ENCODE results near the gene CACNA1G.

The CACNA1G gene

DNA sequence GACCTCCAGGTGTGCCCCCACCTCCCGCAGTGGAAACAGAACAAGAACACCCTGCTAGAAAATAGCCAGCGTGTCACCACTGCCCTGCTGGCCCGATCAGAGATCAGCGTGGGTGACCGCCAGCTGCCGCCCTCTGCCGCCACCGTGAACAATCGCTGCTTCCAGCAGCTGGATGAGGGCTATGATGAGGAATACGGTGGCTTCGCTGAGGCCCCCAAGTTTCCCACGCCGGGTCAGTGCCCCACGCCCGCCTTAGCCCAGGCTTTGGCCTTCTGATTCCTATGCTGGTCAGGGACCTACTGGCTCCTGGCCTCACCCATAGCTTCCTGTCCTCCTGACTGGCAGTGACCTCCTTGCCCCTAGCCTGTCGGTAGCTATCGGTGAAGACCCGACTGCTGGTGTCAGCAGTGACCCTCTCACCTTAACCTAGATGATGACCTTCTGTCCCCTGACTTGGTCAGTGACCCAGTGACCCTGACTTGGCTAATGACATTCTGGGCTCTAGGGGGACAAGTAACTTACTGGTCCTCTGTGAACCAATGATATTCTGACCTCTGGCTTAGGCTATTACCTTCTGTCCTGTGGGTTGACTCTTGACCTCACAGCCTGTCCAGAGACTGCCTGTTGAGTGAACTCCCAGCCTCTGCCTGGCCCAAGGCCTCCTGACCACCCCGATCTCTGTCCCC lies 11.1 kb upstream of the CACNA1G start:
- no peak for DNase-seq

DNA sequence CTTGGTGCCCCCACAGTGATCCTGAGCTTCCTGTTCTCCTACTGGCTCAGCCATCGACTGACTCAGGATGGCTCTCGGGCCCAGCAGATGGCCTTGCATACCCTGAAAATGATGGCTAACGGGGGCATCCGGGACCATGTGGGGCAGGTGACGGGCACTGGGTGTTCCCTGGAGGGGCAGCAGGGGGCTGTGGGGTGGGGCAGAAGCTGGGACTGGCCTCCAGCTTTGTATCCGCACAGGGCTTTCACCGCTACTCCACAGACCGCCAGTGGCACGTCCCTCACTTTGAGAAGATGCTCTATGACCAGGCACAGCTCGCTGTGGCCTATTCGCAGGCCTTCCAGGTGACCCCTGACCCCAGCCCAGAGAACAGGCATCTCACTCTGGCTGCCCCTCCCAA lies 10.5 kb upstream of the CACNA1G start:
- DNase-seq = no peak

- no peak for DNase-seq
Observed at GRCh38 chr17:50550661-50551432, 9.7 kb upstream of the CACNA1G start.

DNA sequence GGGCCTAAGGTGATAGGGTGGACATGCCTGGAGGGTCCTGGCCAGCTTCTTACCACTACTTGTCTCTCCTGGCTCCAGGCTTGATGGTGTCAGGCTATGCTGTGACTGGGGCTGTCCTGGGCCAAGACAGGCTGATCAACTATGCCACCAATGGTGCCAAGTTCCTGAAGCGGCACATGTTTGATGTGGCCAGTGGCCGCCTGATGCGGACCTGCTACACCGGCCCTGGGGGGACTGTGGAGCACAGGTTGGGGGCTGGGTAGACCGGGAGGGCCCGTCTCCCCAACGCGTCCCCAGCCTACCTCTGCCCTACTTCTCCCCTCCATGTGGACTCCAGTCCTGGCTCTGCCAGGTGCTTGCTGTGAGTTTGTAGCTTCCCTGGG lies 9.1 kb upstream of the CACNA1G start:
- no peak for DNase-seq

DNA sequence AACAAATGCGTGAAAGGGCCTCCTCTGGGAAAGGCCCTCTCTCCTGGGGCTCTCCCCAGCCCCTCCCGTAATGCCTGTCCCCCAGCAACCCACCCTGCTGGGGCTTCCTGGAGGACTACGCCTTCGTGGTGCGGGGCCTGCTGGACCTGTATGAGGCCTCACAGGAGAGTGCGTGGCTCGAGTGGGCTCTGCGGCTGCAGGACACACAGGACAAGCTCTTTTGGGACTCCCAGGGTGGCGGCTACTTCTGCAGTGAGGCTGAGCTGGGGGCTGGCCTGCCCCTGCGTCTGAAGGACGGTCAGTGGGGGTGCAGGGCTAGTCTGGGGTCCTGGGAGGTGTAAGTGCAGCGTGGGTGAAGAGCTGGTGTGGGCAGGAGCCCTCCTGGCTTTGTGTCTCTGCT lies 8.6 kb upstream of the CACNA1G start:
- no peak for DNase-seq

GRCh38 chr17:50554201-50554600 lies 6.3 kb upstream of the CACNA1G start:
- no peak for DNase-seq

DNA sequence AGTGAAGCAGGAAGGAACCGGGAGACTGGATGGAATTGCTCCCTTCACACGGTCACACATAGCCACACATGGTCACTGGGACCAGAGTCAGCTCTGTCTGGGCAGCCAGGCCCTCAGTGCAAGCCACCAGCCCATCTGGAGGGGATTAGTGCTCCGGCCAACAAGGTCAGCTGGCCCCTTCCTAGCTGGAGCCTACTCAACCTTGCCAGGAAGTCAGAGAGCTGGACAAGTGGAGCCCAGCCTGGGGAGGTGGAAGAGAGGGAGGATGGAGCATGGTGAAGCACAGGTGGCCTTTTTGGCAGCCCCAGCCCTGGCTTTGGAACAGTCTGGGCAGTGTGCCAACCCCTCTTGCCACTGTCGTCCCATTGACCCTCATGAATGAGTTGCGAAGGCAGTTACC lies 3.7 kb upstream of the CACNA1G start:
- DNase-seq = no peak

DNA sequence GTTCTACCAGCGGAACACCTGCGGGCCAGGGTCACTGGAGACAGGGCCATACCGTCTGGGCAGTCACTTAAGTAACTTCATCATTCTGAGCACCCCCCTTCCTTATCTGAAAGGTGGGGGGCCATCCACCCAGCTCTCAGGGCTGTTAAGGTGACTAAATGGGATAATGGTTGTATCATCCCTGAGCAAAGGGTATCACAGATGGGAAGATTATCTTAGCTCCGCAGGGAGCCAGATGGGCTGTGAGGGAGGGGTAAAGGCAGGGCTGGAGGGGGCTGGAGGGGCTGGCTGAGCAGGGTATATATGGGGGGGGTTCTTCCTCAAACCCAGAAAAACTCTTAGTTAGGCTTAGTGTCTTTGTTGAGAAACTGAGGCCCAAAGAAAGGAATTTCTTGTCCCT lies 2.9 kb upstream of the CACNA1G start:
- no peak for DNase-seq

- no peak for DNase-seq
Observed at GRCh38 chr17:50558091-50558490, 2.4 kb upstream of the CACNA1G start.

DNA sequence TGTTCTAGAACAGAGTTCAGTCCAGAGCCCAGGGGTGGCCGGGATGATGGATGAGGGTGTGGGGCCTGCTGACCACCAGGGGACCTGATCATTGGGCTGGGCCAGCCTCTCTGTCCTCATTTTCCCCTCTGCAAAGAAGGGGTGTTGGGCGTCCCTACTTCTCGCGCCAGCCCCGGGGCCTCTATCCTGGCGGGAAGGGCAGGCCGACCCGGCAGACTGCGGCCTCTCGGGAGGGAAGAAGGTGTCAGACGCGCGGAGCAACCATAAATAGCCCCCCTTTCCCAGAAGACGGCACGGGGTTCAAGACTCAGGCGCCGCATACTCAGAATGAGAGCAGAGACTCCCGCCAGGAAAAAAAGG lies 2.0 kb upstream of the CACNA1G start:
- DNase-seq = no peak

GRCh38 chr17:50558941-50559614 lies 1.4 kb upstream of the CACNA1G start:
- DNase-seq = no peak

DNA sequence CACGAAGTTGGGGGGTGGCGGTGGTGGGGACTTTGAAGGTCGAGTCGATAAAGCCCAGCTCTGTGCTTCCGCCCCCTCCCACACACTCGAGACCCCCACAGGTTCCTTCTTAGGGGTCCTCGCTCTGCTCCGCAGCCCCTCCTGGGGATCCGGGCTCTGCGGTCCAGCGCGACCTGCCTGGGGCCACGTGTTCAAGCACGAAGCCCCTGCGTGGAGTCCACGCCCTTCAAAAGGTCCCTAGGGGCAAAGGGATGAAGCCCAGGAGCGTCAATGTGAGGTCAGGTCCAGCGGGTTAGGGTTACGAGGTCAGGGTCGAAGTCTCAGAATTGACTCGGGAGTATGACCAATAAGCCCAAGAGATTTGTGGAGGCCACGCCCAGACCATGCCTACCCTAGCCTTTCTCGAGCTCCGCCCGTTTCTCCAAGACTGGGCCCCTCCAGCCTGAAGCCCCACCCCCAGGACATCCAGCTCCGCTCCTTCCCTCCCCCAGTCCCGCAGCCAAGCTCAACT lies 786 bp upstream of the CACNA1G start:
- DNase-seq = peak; percentile 65

DNA sequence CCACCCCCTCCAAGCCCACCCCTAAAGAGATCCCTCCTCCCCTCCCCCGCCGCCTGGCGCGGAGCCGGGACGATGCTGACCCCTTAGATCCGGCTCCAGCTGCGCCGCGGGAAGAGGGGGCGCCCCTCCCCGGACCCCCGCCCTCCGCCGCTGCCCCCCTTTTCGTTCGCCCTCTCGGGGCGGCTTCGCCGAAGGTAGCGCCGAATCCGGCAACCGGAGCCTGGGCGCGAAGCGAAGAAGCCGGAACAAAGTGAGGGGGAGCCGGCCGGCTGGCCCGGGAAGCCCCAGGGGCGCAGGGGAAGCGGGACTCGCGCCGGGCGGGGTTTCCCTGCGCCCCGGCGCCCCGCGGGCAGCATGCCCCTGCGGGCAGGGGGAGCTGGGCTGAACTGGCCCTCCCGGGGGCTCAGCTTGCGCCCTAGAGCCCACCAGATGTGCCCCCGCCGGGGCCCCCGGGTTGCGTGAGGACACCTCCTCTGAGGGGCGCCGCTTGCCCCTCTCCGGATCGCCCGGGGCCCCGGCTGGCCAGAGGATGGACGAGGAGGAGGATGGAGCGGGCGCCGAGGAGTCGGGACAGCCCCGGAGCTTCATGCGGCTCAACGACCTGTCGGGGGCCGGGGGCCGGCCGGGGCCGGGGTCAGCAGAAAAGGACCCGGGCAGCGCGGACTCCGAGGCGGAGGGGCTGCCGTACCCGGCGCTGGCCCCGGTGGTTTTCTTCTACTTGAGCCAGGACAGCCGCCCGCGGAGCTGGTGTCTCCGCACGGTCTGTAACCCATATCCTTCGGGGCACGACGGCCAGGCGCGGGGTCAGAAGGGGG lies 623 bp downstream of the CACNA1G start:
- DNase-seq = peak; percentile 61

GRCh38 chr17:50561746-50562141 lies 1.2 kb downstream of the CACNA1G start:
- DNase-seq = no peak

- peak; percentile 62 for DNase-seq
Observed at GRCh38 chr17:50562242-50563091, 2.0 kb downstream of the CACNA1G start.

DNA sequence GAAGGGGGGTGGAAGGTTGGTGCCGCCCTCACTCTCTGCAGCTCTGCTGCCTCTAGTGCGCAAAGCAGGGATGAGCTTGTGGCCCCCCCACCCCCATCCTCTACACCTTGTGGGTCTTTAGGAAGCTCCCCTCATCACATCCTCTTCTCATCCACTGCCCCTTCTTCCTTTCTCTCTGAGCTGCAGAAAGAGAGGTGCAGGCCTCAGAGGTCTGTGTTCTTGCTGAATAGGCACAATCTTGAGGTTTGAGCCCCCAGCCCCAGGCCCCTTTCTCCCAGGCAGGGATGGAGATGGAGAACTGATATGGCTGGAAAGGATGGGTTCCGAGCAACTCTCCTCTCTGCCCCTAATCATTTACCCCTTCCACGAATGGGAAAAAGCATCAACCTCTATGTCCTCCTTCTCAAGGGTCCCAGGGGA lies 2.6 kb downstream of the CACNA1G start:
- DNase-seq = no peak

GRCh38 chr17:50564916-50565315 lies 4.4 kb downstream of the CACNA1G start:
- DNase-seq = no peak

GRCh38 chr17:50565402-50566350 lies 5.2 kb downstream of the CACNA1G start:
- no peak for DNase-seq

GRCh38 chr17:50566886-50567285 lies 6.4 kb downstream of the CACNA1G start:
- DNase-seq = no peak

DNA sequence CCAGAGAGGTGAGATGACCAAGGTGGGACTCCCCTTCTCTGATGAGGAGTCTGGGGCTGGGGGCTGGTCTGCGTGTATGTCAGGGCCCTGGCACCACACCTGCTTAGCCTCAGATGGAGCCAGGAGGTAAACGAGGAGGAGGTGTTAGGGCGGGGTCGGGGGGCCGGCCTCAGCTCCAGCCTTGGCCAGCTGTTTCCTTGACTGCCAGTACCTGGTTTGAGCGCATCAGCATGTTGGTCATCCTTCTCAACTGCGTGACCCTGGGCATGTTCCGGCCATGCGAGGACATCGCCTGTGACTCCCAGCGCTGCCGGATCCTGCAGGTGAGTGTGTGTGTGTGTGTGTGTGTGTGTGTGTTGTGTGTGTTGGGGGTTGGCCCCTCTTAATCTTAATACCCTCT lies 8.1 kb downstream of the CACNA1G start:
- DNase-seq = no peak

GRCh38 chr17:50569592-50569991 lies 9.1 kb downstream of the CACNA1G start:
- DNase-seq = no peak

Measured in activated CD8-positive, alpha-beta memory T cell treated with anti-CD3 and anti-CD28 coated beads, Interleukin-2, amount 50 U/mL, for 48 hours (primary cell).